GM12891 (cell line): ENCODE data around the gene TMEM184B.

Experiments
- PAX5 ChIP-seq: IDR thresholded peaks from 2 replicates; pipeline ENCODE4 v1.6.1; 2011; ENCODE audit warnings: low read length, moderate library complexity, mild to moderate bottlenecking; ENCODE audit not compliant: insufficient read depth, severe bottlenecking
- POLR2A ChIP-seq: IDR thresholded peaks from 2 replicates; pipeline ENCODE4 v1.6.1; 2011; ENCODE audit warnings: low read depth, low read length, control low read depth
- POLR2AphosphoS5 ChIP-seq: IDR thresholded peaks from 2 replicates; pipeline ENCODE4 v1.6.1; 2011; ENCODE audit warnings: low read depth, low read length, control low read depth
- POU2F2 ChIP-seq: IDR thresholded peaks from 2 replicates; pipeline ENCODE4 v1.6.1; 2011; ENCODE audit warnings: low read depth, mild to moderate bottlenecking, control low read depth, low read length, moderate library complexity
- TAF1 ChIP-seq: IDR thresholded peaks from 2 replicates; pipeline ENCODE4 v1.6.1; 2011; ENCODE audit warnings: low read depth, low read length, control low read depth

DNA sequence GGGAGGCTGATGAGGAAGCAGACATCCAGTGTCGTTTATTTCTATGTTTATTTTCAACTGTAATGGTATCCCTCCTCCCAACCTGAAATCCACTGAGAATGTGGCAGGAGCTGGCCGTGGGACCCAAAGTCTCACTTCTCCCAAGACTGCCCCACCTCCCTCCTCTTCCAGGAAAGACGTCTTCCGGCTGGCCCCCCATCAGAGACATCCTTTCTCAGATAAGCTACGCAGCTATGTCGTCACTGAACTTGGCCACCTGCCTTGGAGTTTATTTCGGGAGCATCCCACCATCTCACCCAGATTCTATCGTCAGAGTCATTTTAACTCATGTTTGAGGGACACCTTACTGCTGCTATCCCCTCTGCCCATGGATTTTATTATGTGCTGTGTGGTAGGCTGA lies 13.9 kb downstream of the TMEM184B start:
- TF ChIP-seq POLR2AphosphoS5 = no peak
- no peak for TF ChIP-seq TAF1
- TF ChIP-seq PAX5 = no peak
- no peak for TF ChIP-seq POLR2A
- TF ChIP-seq POU2F2 = no peak
